Measurements from ENCODE around the gene CFC1B.
"Not testable (repeated sequence)": the region's sequence is repeated elsewhere in the genome, so short reads cannot be mapped to it uniquely, and the experiment has no call there.

- not testable (repeated sequence) for TF ChIP-seq POLR2A (IDR thresholded peaks at IDR 0.05; ENCODE audit: extremely low read depth, insufficient read length); CTCF (IDR thresholded peaks at IDR 0.05; ENCODE audit: low read depth, low read length); MAX (IDR thresholded peaks at IDR 0.05; ENCODE audit: low read depth, low read length); MYC (IDR thresholded peaks at IDR 0.05; ENCODE audit: low read depth, low read length)
These were observed 2.4 kb upstream of the CFC1B start for GRCh38 chr2:130518516-130519106.

All from NB4 (cell line).